Peyer's patch (tissue), 4 donors: ENCODE results near the gene ADRA2A.

ENCODE experiments used
- POLR2A ChIP-seq, 2 donors: fragments of 450-650 bp; IDR thresholded peaks; one replicate each; pipeline ENCODE4 v1.5.1; 2017; ENCODE audit warnings: antibody characterized with exemption in 2 of 2, mild to moderate bottlenecking in 2 of 2, moderate library complexity in 2 of 2
- TF ChIP-seq, protein P1 (sequence below), 6 experiments: fragments of 450-650 bp in 4 of 6; fragments of 200-600 bp in 2 of 6; sonication (generic) in 1 of 6; IDR thresholded peaks; one replicate each; pipeline ENCODE4 v1.5.1; 2017 to 2019; ENCODE audit warnings: antibody characterized with exemption in 6 of 6, mild to moderate bottlenecking in 3 of 6, moderate library complexity in 1 of 6

DNA sequence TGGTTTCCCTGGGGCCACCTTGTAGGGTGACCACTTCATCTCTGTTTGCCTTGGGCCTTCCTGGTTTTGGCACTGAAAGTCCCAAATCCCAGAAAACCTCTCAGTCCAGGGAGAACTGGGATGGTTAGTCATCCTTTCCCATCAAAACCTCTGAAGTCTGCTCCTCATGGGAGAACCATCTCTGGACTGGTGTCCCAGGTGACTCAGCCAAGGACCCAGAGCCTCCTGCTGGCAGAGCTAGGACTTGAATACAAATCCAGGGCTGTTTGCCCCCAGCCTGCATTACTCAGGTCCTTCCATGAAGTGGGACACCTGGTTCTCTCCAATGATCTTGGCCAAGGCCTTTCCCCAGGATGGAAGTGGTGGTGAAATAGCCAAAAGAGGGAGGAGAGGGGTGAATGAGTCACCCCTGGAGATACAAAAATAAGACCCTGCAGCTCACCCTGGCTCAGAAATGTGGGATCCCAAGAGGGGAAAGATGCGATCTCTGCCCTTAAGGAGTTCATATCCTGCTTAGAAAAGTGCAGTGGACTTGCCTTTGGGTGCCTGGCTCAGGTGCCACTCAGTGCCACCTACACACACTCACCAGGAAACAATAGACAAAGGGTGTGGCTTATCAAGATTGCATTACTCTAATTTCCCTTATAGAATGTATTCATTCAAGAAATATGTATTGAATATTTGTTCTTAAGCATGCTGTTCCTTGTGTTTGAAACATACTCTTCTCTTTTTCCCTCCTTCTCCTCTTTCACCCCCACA, 22.0 kb downstream of the ADRA2A start:
- no peak for TF ChIP-seq POLR2A (IDR thresholded peaks at IDR 0.05)
- TF ChIP-seq, protein P1, sequence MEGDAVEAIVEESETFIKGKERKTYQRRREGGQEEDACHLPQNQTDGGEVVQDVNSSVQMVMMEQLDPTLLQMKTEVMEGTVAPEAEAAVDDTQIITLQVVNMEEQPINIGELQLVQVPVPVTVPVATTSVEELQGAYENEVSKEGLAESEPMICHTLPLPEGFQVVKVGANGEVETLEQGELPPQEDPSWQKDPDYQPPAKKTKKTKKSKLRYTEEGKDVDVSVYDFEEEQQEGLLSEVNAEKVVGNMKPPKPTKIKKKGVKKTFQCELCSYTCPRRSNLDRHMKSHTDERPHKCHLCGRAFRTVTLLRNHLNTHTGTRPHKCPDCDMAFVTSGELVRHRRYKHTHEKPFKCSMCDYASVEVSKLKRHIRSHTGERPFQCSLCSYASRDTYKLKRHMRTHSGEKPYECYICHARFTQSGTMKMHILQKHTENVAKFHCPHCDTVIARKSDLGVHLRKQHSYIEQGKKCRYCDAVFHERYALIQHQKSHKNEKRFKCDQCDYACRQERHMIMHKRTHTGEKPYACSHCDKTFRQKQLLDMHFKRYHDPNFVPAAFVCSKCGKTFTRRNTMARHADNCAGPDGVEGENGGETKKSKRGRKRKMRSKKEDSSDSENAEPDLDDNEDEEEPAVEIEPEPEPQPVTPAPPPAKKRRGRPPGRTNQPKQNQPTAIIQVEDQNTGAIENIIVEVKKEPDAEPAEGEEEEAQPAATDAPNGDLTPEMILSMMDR (IDR thresholded peaks at IDR 0.05), result peak in 1 of 6 experiments; percentile 25
